Measurements from ENCODE around the gene TSC22D1. TPM values are rescaled to one million over a fixed set of nuclear protein-coding genes. Genes with fewer than 3 reads are reported as not detected.
A peak's percentile ranks its signal among the peaks of the same experiment; 100 is the strongest.

Gene TSC22D1
- total RNA-seq, 1 donor from 2014 or later, result 97.7 TPM

GRCh38 chr13:44576351-44577235 lies 463 bp upstream of the TSC22D1 start:
- no peak for DNase-seq (ENCODE audit: low spot score in 2 of 2)
- intact Hi-C loops (cut with DNase I), result loop anchor here (1.0 to 10.0 kb wide), 8 partner anchors 92 to 748 kb away; no protein-coding TSS in a partner anchor

DNA sequence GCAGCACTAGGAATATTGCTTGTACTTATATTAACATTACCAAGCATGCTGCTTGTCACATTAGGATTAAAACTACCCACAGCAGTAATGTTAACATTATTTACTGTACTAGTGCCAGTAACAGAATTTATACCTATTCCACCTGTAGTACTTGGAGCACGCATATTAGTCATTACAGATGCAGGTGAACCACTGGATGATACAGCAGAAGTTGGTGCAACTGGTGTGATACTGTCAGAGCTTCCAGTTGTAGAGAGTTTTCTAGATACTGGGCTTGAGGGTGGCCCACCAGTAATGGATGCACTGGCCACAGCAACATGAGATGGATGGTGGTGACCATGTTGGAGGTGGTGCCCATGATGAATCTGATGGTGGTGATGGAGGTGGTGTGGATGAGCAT lies 1.1 kb downstream of the TSC22D1 start:
- Histone ChIP-seq H3K9me3 (no peaks in the 10 kb centered on the region), H3K4me1 (peaks cover 10 to 21% of the 10 kb centered on the region in 2 donors), H3K4me3 (peak overlapping the region; percentile 66 to 97), H3K36me3 (no peaks in the 10 kb centered on the region), H3K27ac (peak overlapping the region; percentile 98), H3K27me3 (no peaks in the 10 kb centered on the region)
- DNase-seq (ENCODE audit: low spot score in 2 of 2), result no peak
- TF ChIP-seq CTCF (IDR thresholded peaks at IDR 0.05), result no peak
- intact Hi-C loops (cut with DNase I), result loop anchor here (5.0 to 10.0 kb wide), 4 partner anchors 137 to 750 kb away; no protein-coding TSS in a partner anchor

More at GRCh38 chr13:44576351-44577235, 463 bp upstream of the TSC22D1 start:
- Histone ChIP-seq H3K9me3 (no peaks in the 10 kb centered on the region), H3K4me1 (peaks cover 10 to 21% of the 10 kb centered on the region in 2 donors), H3K36me3 (no peaks in the 10 kb centered on the region), H3K27me3 (no peaks in the 10 kb centered on the region), H3K27ac (peak overlapping the region; percentile 98), H3K4me3 (peak overlapping the region; percentile 66 to 97)
- TF ChIP-seq CTCF (IDR thresholded peaks at IDR 0.05), result no peak

DNA sequence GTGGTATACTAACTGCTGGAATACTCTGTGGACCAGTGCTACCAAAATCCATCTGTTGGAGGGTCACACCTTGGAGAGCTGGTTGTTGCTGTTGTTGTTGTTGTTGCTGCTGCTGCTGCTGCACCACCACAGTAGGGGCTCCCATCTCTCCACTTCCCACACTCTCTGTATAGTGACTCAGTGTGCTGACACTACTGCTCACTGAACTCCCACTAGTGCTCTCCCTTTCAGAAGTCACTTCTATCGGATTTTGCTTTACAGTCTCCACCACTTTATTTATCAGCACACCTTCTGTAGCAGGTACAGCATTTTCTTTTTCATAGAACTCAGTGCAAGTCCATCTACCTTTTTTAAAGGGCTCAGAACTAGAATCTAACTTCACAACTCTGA lies 1.7 kb downstream of the TSC22D1 start:
- no peak for TF ChIP-seq CTCF (IDR thresholded peaks at IDR 0.05)
- Histone ChIP-seq H3K27me3 (no peaks in the 10 kb centered on the region), H3K27ac (no peak overlapping the region), H3K9me3 (no peaks in the 10 kb centered on the region), H3K4me3 (peak overlapping the region; percentile 40 to 97), H3K4me1 (peaks cover 10 to 21% of the 10 kb centered on the region in 2 donors), H3K36me3 (no peaks in the 10 kb centered on the region)
- intact Hi-C loops (cut with DNase I), result loop anchor here (10.0 kb wide), 2 partner anchors 270 to 750 kb away; no protein-coding TSS in a partner anchor
- DNase-seq (ENCODE audit: low spot score in 2 of 2), result no peak

- no peaks in the 10 kb centered on the region for H3K27me3 ChIP-seq
- H3K4me1 ChIP-seq, result peaks cover 10 to 19% of the 10 kb centered on the region in 2 donors
- H3K36me3 ChIP-seq, result no peaks in the 10 kb centered on the region
- intact Hi-C loops (cut with DNase I), result loop anchor here (10.0 kb wide), 2 partner anchors 271 to 751 kb away; no protein-coding TSS in a partner anchor
- H3K9me3 ChIP-seq, result no peaks in the 10 kb centered on the region
- DNase-seq (ENCODE audit: low spot score in 2 of 2), result no peak
- peak overlapping the region; percentile 40 to 97 for H3K4me3 ChIP-seq
- no peak overlapping the region for H3K27ac ChIP-seq
- peak; percentile 21 to 41 (median 39) for TF ChIP-seq CTCF (IDR thresholded peaks at IDR 0.05)
These were observed 2.2 kb downstream of the TSC22D1 start for GRCh38 chr13:44573790-44574465.

GRCh38 chr13:44573071-44573470 lies 3.1 kb downstream of the TSC22D1 start:
- DNase-seq (ENCODE audit: low spot score in 2 of 2), result no peak
- H3K4me1 ChIP-seq, result peaks cover 10% of the 10 kb centered on the region in 2 donors

More at GRCh38 chr13:44573071-44573470, 3.1 kb downstream of the TSC22D1 start:
- Histone ChIP-seq H3K4me3 (peak overlapping the region; percentile 40 to 97), H3K36me3 (no peaks in the 10 kb centered on the region), H3K9me3 (no peaks in the 10 kb centered on the region), H3K27ac (no peak overlapping the region), H3K27me3 (no peaks in the 10 kb centered on the region)
- no peak for TF ChIP-seq CTCF (IDR thresholded peaks at IDR 0.05)
- intact Hi-C loops (cut with DNase I), result loop anchor here (10.0 kb wide), 2 partner anchors 272 to 752 kb away; no protein-coding TSS in a partner anchor
